A673 (cell line): ENCODE measurements around the gene GRHL3.

Experiments used
- EZH2 ChIP-seq: fragments of 200-600 bp; sonication (generic); IDR thresholded peaks from 2 replicates; pipeline ENCODE4 v1.6.1; 2017; ENCODE audit warnings: borderline replicate concordance, low read depth, mild to moderate bottlenecking, mixed read lengths, antibody characterized with exemption, low read length; ENCODE audit not compliant: poor library complexity, severe bottlenecking
- TF ChIP-seq, protein P1 (sequence below): fragments of 300-800, 200-600 bp; sonication (generic); conservative IDR thresholded peaks from 2 replicates; pipeline ENCODE4 v1.5.1; 2017; ENCODE audit warnings: low read depth, mild to moderate bottlenecking, antibody characterized with exemption, low read length, moderate library complexity, mixed read lengths

DNA sequence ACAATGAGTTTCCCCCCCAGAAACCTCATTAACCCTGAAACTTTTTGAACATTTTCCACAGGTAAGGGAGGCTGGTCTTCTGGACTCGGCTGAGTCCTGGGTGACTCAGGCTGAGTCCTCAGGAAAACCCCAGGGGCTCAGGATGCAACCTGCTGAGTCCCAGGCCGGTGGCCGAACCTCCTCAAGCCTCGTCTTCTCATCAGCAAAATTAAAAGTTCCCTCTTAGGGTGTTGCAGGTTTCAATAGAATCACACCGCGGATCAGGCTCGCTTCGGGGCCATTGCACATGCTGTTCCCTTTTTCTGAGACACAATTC is 35.0 kb upstream of the GRHL3 start:
- TF ChIP-seq, protein P1, sequence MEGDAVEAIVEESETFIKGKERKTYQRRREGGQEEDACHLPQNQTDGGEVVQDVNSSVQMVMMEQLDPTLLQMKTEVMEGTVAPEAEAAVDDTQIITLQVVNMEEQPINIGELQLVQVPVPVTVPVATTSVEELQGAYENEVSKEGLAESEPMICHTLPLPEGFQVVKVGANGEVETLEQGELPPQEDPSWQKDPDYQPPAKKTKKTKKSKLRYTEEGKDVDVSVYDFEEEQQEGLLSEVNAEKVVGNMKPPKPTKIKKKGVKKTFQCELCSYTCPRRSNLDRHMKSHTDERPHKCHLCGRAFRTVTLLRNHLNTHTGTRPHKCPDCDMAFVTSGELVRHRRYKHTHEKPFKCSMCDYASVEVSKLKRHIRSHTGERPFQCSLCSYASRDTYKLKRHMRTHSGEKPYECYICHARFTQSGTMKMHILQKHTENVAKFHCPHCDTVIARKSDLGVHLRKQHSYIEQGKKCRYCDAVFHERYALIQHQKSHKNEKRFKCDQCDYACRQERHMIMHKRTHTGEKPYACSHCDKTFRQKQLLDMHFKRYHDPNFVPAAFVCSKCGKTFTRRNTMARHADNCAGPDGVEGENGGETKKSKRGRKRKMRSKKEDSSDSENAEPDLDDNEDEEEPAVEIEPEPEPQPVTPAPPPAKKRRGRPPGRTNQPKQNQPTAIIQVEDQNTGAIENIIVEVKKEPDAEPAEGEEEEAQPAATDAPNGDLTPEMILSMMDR, result no peak
- TF ChIP-seq EZH2, result no peak
